ENCODE data around the gene ADRM1.

GRCh38 chr20:62313021-62313420 is 10.2 kb downstream of the ADRM1 start:
- no peak for TF ChIP-seq YY1 (IDR thresholded peaks at IDR 0.05; ENCODE audit: insufficient read depth, insufficient read length)
- no peak for TF ChIP-seq ZNF274 (IDR thresholded peaks at IDR 0.05; ENCODE audit: low read depth, low read length)
